Heart left ventricle (tissue), 16 donors: Measurements from ENCODE around the gene PTPN7. TPM values are rescaled to one million over a fixed set of nuclear protein-coding genes. Genes with fewer than 3 reads are reported as not detected.

Source experiments
- ATAC-seq, 4 donors: fragments of 200-7000 bp; cut with Tn5 transposase; one replicate each; pipeline ENCODE4 v1.9.1; 2020 to 2022; ENCODE audit warnings: moderate library complexity in 4 of 4, mild to moderate bottlenecking in 3 of 4, moderate number of reproducible peaks in 1 of 4
- DNase-seq, 5 donors: peaks; one replicate each; pipeline ENCODE4 v3.0.0-alpha.2; 2020
- H3K27ac ChIP-seq, 12 donors: fragments of 200-600 bp; sonication (generic) in 4 of 12; one replicate each; pipeline versions ENCODE4 v1.5.0 to v1.8.0; 2016 to 2022; ENCODE audit warnings: mild to moderate bottlenecking in 2 of 12
- H3K27me3 ChIP-seq, 9 donors: fragments of 200-600 bp; sonication (generic) in 2 of 9; one replicate each; pipeline versions ENCODE4 v1.5.1 to v1.8.0; 2016 to 2022; ENCODE audit warnings: mild to moderate bottlenecking in 3 of 9
- H3K36me3 ChIP-seq, 9 donors: fragments of 200-600 bp; sonication (generic) in 2 of 9; one replicate each; pipeline versions ENCODE4 v1.5.0 to v1.8.0; 2018 to 2022; ENCODE audit warnings: mild to moderate bottlenecking in 2 of 9
- H3K4me1 ChIP-seq, 12 donors: fragments of 200-600 bp; sonication (generic) in 4 of 12; one replicate each; pipeline versions ENCODE4 v1.5.0 to v1.8.0; 2016 to 2022; ENCODE audit warnings: mild to moderate bottlenecking in 3 of 12
- H3K4me3 ChIP-seq, 12 donors: fragments of 200-600 bp; sonication (generic) in 4 of 12; one replicate each; pipeline versions ENCODE4 v1.5.0 to v1.8.0; 2017 to 2022; ENCODE audit warnings: mild to moderate bottlenecking in 9 of 12, moderate library complexity in 4 of 12
- H3K9me3 ChIP-seq, 12 donors: fragments of 200-600 bp; sonication (generic) in 4 of 12; one replicate each; pipeline versions ENCODE4 v1.5.0 to v1.8.0; 2016 to 2022; ENCODE audit warnings: mild to moderate bottlenecking in 1 of 12
- CTCF ChIP-seq, 12 donors: fragments of 200-600 bp; sonication (generic) in 4 of 12; IDR thresholded peaks; one replicate each; pipeline versions ENCODE4 v1.5.0 to v1.8.0; 2018 to 2022; ENCODE audit warnings: antibody characterized with exemption in 12 of 12, mild to moderate bottlenecking in 5 of 12
- POLR2A ChIP-seq, 2 donors: fragments of 450-650 bp; IDR thresholded peaks; one replicate each; pipeline ENCODE4 v1.6.1; 2017; ENCODE audit warnings: antibody characterized with exemption in 2 of 2, mild to moderate bottlenecking in 2 of 2, moderate library complexity in 2 of 2
- WGBS, 4 donors: extraction: QIAGEN DNeasy Blood & Tissue Kit in 2 of 4; methylation state at CpG; one replicate each; pipeline versions ENCODE4 v1.1.5 to v1.1.7; 2013 to 2018; 5-methylcytosine and 5-hydroxymethylcytosine counted together
- intact Hi-C, 10 donors: fragments of 100-400 bp; cut with DNase I; formaldehyde crosslinking; loops; one replicate each; pipeline versions ENCODE4 v1.11.1 to v1.14.2; 2022
- polyA plus RNA-seq, 2 donors: library from polyadenylated mRNA; stranded (reverse); fragments of 200-250 nt; gene quantifications; one replicate each; pipeline ENCODE4 v1.2.3, GENCODE V29; 2013
- total RNA-seq, 9 donors: library from RNA; depleted of rRNA in 2 of 9; stranded (reverse); fragments of >200 nt in 2 of 9; fragmentation: NEBNext Ultra II Directional in 3 of 9; extraction: Animal tissue kit (Norgen Biotek cat#: 25700) in 3 of 9; gene quantifications; one replicate each; pipeline versions ENCODE4 v1.1.0 to v1.2.4, GENCODE V29; 2016 to 2023
- donor health status: ischemic (EF 13 %, LVEDD 7.1; RV severe dilation, severe dysfunction).
- donor health status: healthy with polysubstance abuse.
- donor health status: DM: no; HTN: yes; CAD: no.
- donor health status: DM: no; HTN: no; CAD: no.
- donor health status: ischemic (EF 25% LVEDD 6.9; RV normal size, moderate dysfunction).
- donor health status: ischemic (EF 25% LVEDD 5.7; RV mildly dilated, moderate dysfunction).
- donor health status: healthy.
- donor health status: DM: yes; HTN: yes; CAD: no.
- donor health status: ischemic (EF 35%, LVEDD 5.7; RV mildly dilated, moderate dysfunction).
- donor health status: nonischemic (EF 11% LVEDD 7.7; RV severe dilation, severe dysfunction).
- donor health status: DM: yes; HTN: yes; CAD: no.
- donor health status: PGD.
- donor health status: ischemic (EF 29% LVEDD 5.4; RV normal size, mild dysfunction).
- donor health status: nonischemic (EF 23%, LVEDD 6.1; RV moderate dilation, normal function).

Gene PTPN7
- total and polyA plus RNA-seq, 11 donors = 0.19 to 10.3 (median 0.55) TPM; not detected in 1

GRCh38 chr1:202110977-202111376 lies 49.4 kb downstream of the PTPN7 start:
- TF ChIP-seq CTCF (IDR thresholded peaks at IDR 0.05) (no peak), POLR2A (IDR thresholded peaks at IDR 0.05) (no peak)
- Histone ChIP-seq H3K27ac (peak overlapping the region in 4 of 12 donors; percentile 72 to 83 (median 80)), H3K4me3 (no peak overlapping the region), H3K4me1 (peaks cover 0 to 46% (median 22%) of the 10 kb centered on the region in 12 donors), H3K36me3 (no peaks in the 10 kb centered on the region), H3K9me3 (no peaks in the 10 kb centered on the region), H3K27me3 (no peaks in the 10 kb centered on the region)
- intact Hi-C loops = loop anchor here in 1 of 10 donors (10.0 kb wide), 1 partner anchor 216 kb away; no protein-coding TSS in a partner anchor
- ATAC-seq = no peak
- no peak for DNase-seq
- 65 to 77% (median 72%) methylated on average over 3 of the region's 3 CpGs for WGBS, 4 donors

GRCh38 chr1:202107801-202108731 lies 52.3 kb downstream of the PTPN7 start:
- Histone ChIP-seq H3K27me3 (no peaks in the 10 kb centered on the region), H3K27ac (peak overlapping the region; percentile 72 to 97 (median 88)), H3K9me3 (no peaks in the 10 kb centered on the region), H3K4me1 (peaks cover 0 to 35% (median 14%) of the 10 kb centered on the region in 12 donors), H3K36me3 (no peaks in the 10 kb centered on the region), H3K4me3 (no peak overlapping the region)
- DNase-seq (peak in 4 of 5 donors; percentile 66 to 89 (median 73)), ATAC-seq (peak; percentile 73 to 81 (median 78))
- TF ChIP-seq CTCF (IDR thresholded peaks at IDR 0.05) (no peak), POLR2A (IDR thresholded peaks at IDR 0.05) (no peak)
- WGBS, 4 donors = 44 to 62% (median 49%) methylated on average over 10 to 13 of the region's 13 CpGs
- intact Hi-C loops = loop anchor here in 2 of 10 donors (5.0 to 10.0 kb wide), 2 partner anchors 51 to 223 kb away; partner anchors contain the start of gene SHISA4 (in 1 of the 2)

GRCh38 chr1:202107321-202107761 lies 53.1 kb downstream of the PTPN7 start:
- no peaks in the 10 kb centered on the region for H3K27me3 ChIP-seq
- ATAC-seq (peak; percentile 79 to 91 (median 82)), DNase-seq (peak; percentile 79 to 89 (median 82))
- no peaks in the 10 kb centered on the region for H3K36me3 ChIP-seq
- 42 to 60% (median 50%) methylated on average over 5 of the region's 5 CpGs for WGBS, 4 donors
- TF ChIP-seq CTCF (IDR thresholded peaks at IDR 0.05) (no peak), POLR2A (IDR thresholded peaks at IDR 0.05) (no peak)
- H3K9me3 ChIP-seq = no peaks in the 10 kb centered on the region
- no peak overlapping the region for H3K4me3 ChIP-seq
- intact Hi-C loops = loop anchor here in 2 of 10 donors (5.0 to 10.0 kb wide), 2 partner anchors 50 to 223 kb away; partner anchors contain the start of gene SHISA4 (in 1 of the 2)
- H3K4me1 ChIP-seq = peaks cover 0 to 28% (median 11%) of the 10 kb centered on the region in 12 donors
- H3K27ac ChIP-seq = peak overlapping the region; percentile 72 to 97 (median 88)
